GM13976 (cell line): Measurements from ENCODE around the gene ST8SIA5.

Experiments
- DNase-seq: peaks from one replicate; pipeline ENCODE4 v3.0.0; 2012; ENCODE audit warnings: low spot score
- in situ Hi-C: fragments of 300-500 bp; cut with MboI; formaldehyde crosslinking; loops from one replicate; pipeline ENCODE4 v1.12.0; 2022; ENCODE audit warnings: low sequenced_read_pairs, mixed read lengths, inconsistent platforms; ENCODE audit not compliant: unreplicated experiment
- TF ChIP-seq, protein P1 (sequence below): IDR thresholded peaks from 2 replicates; pipeline ENCODE4 v1.5.1; 2012; ENCODE audit warnings: borderline replicate concordance, mild to moderate bottlenecking; ENCODE audit not compliant: insufficient read depth; ENCODE audit errors: extremely low read depth, missing control alignments, control extremely low read depth

The ST8SIA5 gene

GRCh38 chr18:46725310-46725709 lies 31.5 kb downstream of the ST8SIA5 start:
- no peak for DNase-seq
- in situ Hi-C loops, result no loop called here
- TF ChIP-seq, protein P1, sequence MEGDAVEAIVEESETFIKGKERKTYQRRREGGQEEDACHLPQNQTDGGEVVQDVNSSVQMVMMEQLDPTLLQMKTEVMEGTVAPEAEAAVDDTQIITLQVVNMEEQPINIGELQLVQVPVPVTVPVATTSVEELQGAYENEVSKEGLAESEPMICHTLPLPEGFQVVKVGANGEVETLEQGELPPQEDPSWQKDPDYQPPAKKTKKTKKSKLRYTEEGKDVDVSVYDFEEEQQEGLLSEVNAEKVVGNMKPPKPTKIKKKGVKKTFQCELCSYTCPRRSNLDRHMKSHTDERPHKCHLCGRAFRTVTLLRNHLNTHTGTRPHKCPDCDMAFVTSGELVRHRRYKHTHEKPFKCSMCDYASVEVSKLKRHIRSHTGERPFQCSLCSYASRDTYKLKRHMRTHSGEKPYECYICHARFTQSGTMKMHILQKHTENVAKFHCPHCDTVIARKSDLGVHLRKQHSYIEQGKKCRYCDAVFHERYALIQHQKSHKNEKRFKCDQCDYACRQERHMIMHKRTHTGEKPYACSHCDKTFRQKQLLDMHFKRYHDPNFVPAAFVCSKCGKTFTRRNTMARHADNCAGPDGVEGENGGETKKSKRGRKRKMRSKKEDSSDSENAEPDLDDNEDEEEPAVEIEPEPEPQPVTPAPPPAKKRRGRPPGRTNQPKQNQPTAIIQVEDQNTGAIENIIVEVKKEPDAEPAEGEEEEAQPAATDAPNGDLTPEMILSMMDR, result no peak

- no peak for DNase-seq
- in situ Hi-C loops, result no loop called here
- TF ChIP-seq, protein P1, result no peak
Observed at GRCh38 chr18:46723856-46724415, 32.9 kb downstream of the ST8SIA5 start.

DNA sequence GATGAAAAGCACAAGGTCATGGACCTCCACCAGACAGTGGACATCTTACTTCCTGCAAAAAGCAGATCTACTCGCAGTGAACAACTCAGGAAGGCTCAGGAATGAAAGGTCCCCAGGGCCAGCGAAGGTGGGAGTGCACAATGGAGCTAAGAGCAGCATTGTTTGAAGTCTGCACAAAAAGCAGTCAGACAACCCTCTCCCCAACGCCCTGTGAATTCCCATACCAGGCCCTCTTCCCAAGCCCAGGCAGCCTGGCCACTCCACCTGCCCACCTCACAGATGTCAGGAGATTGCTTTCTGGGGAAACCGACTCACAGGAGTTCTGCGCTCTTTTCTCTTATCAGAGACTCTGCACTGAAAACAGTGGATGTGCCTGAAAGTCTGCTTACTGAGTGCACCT lies 34.8 kb downstream of the ST8SIA5 start:
- DNase-seq, result no peak
- TF ChIP-seq, protein P1, result no peak
- in situ Hi-C loops, result no loop called here

DNA sequence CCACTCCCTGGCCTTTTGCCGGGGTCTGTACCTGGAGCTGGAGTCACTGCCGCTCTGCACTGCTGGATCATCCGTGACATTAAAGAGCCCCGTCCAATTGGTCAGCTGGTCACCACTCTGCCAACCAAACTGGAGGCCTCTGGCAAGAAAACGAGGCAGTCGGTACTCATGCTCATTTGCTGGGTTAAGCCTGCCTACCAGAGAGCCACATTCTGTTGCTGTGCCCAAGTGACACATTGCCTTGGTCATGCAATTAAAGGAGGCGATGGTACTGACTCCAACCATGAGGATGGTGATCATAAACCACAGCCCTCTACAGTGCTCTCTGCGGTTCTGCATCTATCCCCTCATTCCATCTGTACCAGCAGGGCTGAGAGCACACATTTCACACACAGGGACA lies 35.5 kb downstream of the ST8SIA5 start:
- no peak for DNase-seq
- in situ Hi-C loops, result no loop called here
- TF ChIP-seq, protein P1, result no peak

DNA sequence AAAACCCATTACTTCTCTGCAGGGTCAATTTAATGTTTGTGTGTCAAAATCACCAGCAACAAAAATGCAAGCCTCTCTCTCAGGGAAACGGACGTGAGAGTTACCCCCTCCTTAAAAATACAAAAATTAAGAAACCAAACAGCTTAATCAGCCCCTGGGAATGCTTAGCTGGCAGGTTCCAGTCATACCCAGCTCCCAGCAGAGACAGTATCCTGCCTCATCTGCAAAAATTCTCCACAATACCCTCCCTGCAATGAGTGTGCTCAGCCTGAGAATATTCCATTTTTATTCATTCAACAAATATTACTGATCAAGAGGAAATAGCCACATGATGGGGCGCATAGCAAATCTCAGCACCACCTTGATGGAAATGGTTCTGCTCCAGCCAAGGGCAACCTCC lies 36.3 kb downstream of the ST8SIA5 start:
- DNase-seq, result no peak
- in situ Hi-C loops, result no loop called here
- TF ChIP-seq, protein P1, result no peak

DNA sequence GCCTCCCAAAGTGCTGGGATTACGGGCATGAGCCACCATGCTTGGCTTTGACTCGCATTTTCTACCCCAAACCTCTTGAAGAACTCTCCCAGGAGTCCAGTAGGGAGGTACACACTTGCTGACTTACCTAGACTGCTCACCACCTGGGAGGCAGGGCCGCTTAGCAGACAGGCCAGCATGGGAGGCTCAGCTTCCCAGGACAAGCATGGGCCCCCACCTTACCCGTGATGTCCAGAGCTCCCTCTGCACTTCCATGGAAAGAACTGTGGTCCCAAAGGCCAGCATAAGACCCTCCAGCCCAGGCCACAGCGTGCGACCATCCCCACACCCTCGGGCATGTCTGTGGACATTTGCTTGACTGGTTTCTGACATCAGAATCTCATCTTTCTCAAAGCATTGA lies 36.8 kb downstream of the ST8SIA5 start:
- TF ChIP-seq, protein P1, result no peak
- in situ Hi-C loops, result no loop called here
- no peak for DNase-seq

DNA sequence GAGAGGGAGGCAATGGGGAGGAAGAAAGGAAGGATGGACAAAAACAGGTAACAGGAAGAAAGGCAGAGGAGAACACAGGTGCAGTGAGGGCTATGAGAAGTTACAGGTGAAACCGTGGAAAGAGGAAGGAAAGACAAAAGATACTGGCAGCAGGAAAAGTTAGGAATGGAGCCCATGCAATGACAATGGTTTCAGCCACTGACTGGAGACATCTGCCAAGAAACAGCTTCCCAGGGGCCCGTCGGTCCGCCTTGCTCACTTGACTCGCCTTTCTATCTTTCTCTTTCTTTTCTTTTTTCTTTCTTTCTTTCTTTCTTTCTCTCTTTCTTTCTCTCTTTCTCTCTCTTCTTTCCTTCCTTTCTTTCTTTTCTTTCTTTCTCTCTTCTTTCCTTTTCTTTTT lies 37.5 kb downstream of the ST8SIA5 start:
- in situ Hi-C loops, result no loop called here
- DNase-seq, result no peak

More for the DNA sequence above, 37.5 kb downstream of the ST8SIA5 start:
- TF ChIP-seq, protein P1, result no peak
